ENCODE results near the gene MOSMO. TPM values are rescaled to one million over a fixed set of nuclear protein-coding genes. Genes with fewer than 3 reads are reported as not detected.
A peak's percentile ranks its signal among the peaks of the same experiment; 100 is the strongest.

MOSMO gene
- total and polyA plus RNA-seq, 9 of the 15 experiments (the other 6 are each of a cell fraction or from before 2014, with no cell fraction given) = 1.9 to 13.3 (median 7.7) TPM

- FAIRE-seq (no peak), ATAC-seq (no peak), DNase-seq (ENCODE audit: extremely low read depth in 1 of 4, low spot score in 3 of 4) (no peak)
- H3K36me3 ChIP-seq (ENCODE audit: control insufficient read depth, insufficient read depth, low read length) = no peaks in the 10 kb centered on the region
- no peaks in the 10 kb centered on the region for H3K9me3 ChIP-seq (replicated peaks; ENCODE audit: control insufficient read depth, insufficient read depth, low read depth, low read length)
- in situ Hi-C loops (cut with MboI) = no loop called here
- WGBS (ENCODE audit: insufficient coverage, low coverage, missing lambda C conversion rate) = 32% methylated on average over 1 of the region's 1 CpG
- no peaks in the 10 kb centered on the region for H4K20me1 ChIP-seq (replicated peaks; ENCODE audit: control insufficient read depth, insufficient read depth, low read length)
- ChIA-PET CTCF (ENCODE audit: low intra/inter-chr PET ratio) (interaction anchor here (0.9 to 3.2 kb wide), 2 partner anchors 71 to 77 kb away, joined by 3 to 38 read pairs; partner anchors contain the start of genes MOSMO and PDZD9), POLR2A (interaction anchor here (0.6 to 1.4 kb wide), 3 partner anchors 12 to 252 kb away, joined by 3 to 4 read pairs (median 4); no protein-coding TSS in a partner anchor)
- no peaks in the 10 kb centered on the region for H3K4me1 ChIP-seq (replicated peaks in 1 of 2; ENCODE audit: control insufficient read depth in 2 of 2, insufficient read depth in 2 of 2, low read length in 2 of 2)
- no peak overlapping the region for H3K4me3 ChIP-seq
- H3K4me2 ChIP-seq (ENCODE audit: insufficient read depth, low read length) = no peak overlapping the region
- H3K79me2 ChIP-seq (ENCODE audit: control insufficient read depth, insufficient read depth, low read length) = no peaks in the 10 kb centered on the region
- BruUV-seq (replicated peaks) = no TSS peak
- TF ChIP-seq SNAPC5 (CRISPR knock-in tag; IDR thresholded peaks at IDR 0.05) = no peak
- TF ChIP-seq ZNF316 (IDR thresholded peaks at IDR 0.05) = peak; percentile 76
- TF ChIP-seq MAFF (IDR thresholded peaks at IDR 0.05; ENCODE audit: low read length) = peak; percentile 37; the same call in 1 of the 2 replicates
- TF ChIP-seq C11orf30 (IDR thresholded peaks at IDR 0.05; ENCODE audit: low read depth) = peak; percentile 42; the same call in 1 of the 2 replicates
- TF ChIP-seq MAFG (tag; conservative IDR thresholded peaks at IDR 0.05) = peak; percentile 29; the same call in 1 of the 2 replicates
- no peak overlapping the region for H3K9ac ChIP-seq (ENCODE audit: insufficient read depth in 1 of 2, low read depth in 2 of 2, low read length in 2 of 2)
- intact Hi-C loops (cut with micrococcal nuclease) = loop anchor here (5.0 kb wide), 1 partner anchor 126 kb away; the partner anchor contains the start of gene UQCRC2
- no peaks in the 10 kb centered on the region for H3K27me3 ChIP-seq (ENCODE audit: control insufficient read depth in 2 of 2, insufficient read depth in 2 of 2, low read length in 2 of 2)
- no peak overlapping the region for H3K27ac ChIP-seq (ENCODE audit: extremely low read depth, low read depth, low read length)
- H2AFZ ChIP-seq (ENCODE audit: low read depth, low read length) = no peak overlapping the region
- H3K9me1 ChIP-seq (ENCODE audit: control insufficient read depth, insufficient read depth, low read length) = no peaks in the 10 kb centered on the region
Observed at GRCh38 chr16:22078656-22079055, 70.7 kb downstream of the MOSMO start.

- no peak overlapping the region for H3K9ac ChIP-seq (ENCODE audit: insufficient read depth in 1 of 2, low read depth in 2 of 2, low read length in 2 of 2)
- no peaks in the 10 kb centered on the region for H3K4me1 ChIP-seq (replicated peaks in 1 of 2; ENCODE audit: control insufficient read depth in 2 of 2, insufficient read depth in 2 of 2, low read length in 2 of 2)
- FAIRE-seq = no peak
- WGBS (ENCODE audit: insufficient coverage, low coverage, missing lambda C conversion rate) = 65% methylated on average over 3 of the region's 3 CpGs
- BruUV-seq (replicated peaks) = no TSS peak
- no peaks in the 10 kb centered on the region for H3K9me3 ChIP-seq (replicated peaks; ENCODE audit: control insufficient read depth, insufficient read depth, low read depth, low read length)
- H3K9me1 ChIP-seq (ENCODE audit: control insufficient read depth, insufficient read depth, low read length) = no peaks in the 10 kb centered on the region
- H3K36me3 ChIP-seq (ENCODE audit: control insufficient read depth, insufficient read depth, low read length) = no peaks in the 10 kb centered on the region
- no peaks in the 10 kb centered on the region for H3K27me3 ChIP-seq (ENCODE audit: control insufficient read depth in 2 of 2, insufficient read depth in 2 of 2, low read length in 2 of 2)
- H4K20me1 ChIP-seq (replicated peaks; ENCODE audit: control insufficient read depth, insufficient read depth, low read length) = no peaks in the 10 kb centered on the region
- no peak overlapping the region for H2AFZ ChIP-seq (ENCODE audit: low read depth, low read length)
- H3K79me2 ChIP-seq (ENCODE audit: control insufficient read depth, insufficient read depth, low read length) = no peaks in the 10 kb centered on the region
- DNase-seq (ENCODE audit: extremely low read depth in 1 of 4, low spot score in 3 of 4) = no peak
- H3K4me3 ChIP-seq = no peak overlapping the region
- no peak overlapping the region for H3K27ac ChIP-seq (ENCODE audit: extremely low read depth, low read depth, low read length)
- ChIA-PET POLR2A (no interaction called here), CTCF (ENCODE audit: low intra/inter-chr PET ratio) (no interaction called here)
- no peak overlapping the region for H3K4me2 ChIP-seq (ENCODE audit: insufficient read depth, low read length)
- in situ Hi-C loops (cut with MboI) (no loop called here), intact Hi-C loops (cut with micrococcal nuclease) (no loop called here)
- ATAC-seq = no peak
- no peak for TF ChIP-seq ZNF133 (CRISPR knock-in tag; IDR thresholded peaks at IDR 0.05)
- TF ChIP-seq ARID2 (IDR thresholded peaks at IDR 0.05) = no peak
- no peak for TF ChIP-seq SIN3A (IDR thresholded peaks at IDR 0.05; ENCODE audit: borderline replicate concordance in 2 of 2, control insufficient read depth in 1 of 2, low read depth in 2 of 2, low read length in 2 of 2)
- no peak for TF ChIP-seq L3MBTL2 (IDR thresholded peaks at IDR 0.05)
- no peak for TF ChIP-seq ARID3B (CRISPR knock-in tag; IDR thresholded peaks at IDR 0.05; ENCODE audit: borderline replicate concordance)
- no peak for TF ChIP-seq ZNF217 (CRISPR knock-in tag; IDR thresholded peaks at IDR 0.05)
- TF ChIP-seq LCOR (CRISPR knock-in tag; IDR thresholded peaks at IDR 0.05) = no peak
- TF ChIP-seq RBM17 (IDR thresholded peaks at IDR 0.05; ENCODE audit: borderline replicate concordance, low read depth, low read length) = no peak
- TF ChIP-seq TFAM (CRISPR knock-in tag; conservative IDR thresholded peaks at IDR 0.05) = no peak
- no peak for TF ChIP-seq YY1 (IDR thresholded peaks at IDR 0.05; ENCODE audit: borderline replicate concordance in 1 of 3, control insufficient read depth in 1 of 3, extremely low read depth in 1 of 3, insufficient read depth in 3 of 3, insufficient read length in 1 of 3, insufficient replicate concordance in 2 of 3, low read depth in 1 of 3, low read length in 2 of 3)
- TF ChIP-seq BACH1 (tag; IDR thresholded peaks at IDR 0.05) = no peak
Observed at GRCh38 chr16:22081050-22081449, 73.1 kb downstream of the MOSMO start.
